GM06990 (cell line): Measurements from ENCODE around the gene RGS17.
A peak's percentile ranks its signal among the peaks of the same experiment; 100 is the strongest.

Experiments
- DNase-seq: peaks from one replicate; pipeline ENCODE4 v3.0.0-alpha.2; 2011; ENCODE audit not compliant: insufficient read length; ENCODE audit errors: extremely low read depth
- H3K27me3 ChIP-seq: replicated peaks from 2 replicates; pipeline ENCODE4 v1.6.0; 2011; ENCODE audit warnings: low read length; ENCODE audit not compliant: control insufficient read depth, insufficient read depth
- H3K36me3 ChIP-seq: 2 replicates; pipeline ENCODE4 v1.5.1; 2011; ENCODE audit warnings: low read length; ENCODE audit not compliant: control insufficient read depth, insufficient read depth
- H3K4me3 ChIP-seq: replicated peaks from 2 replicates; pipeline ENCODE4 v1.5.1; 2011; ENCODE audit warnings: low read depth, mild to moderate bottlenecking, control low read depth, low read length
- TF ChIP-seq, protein P1 (sequence below): IDR thresholded peaks from 2 replicates; pipeline ENCODE4 v1.5.1; 2011; ENCODE audit warnings: low read length, control low read depth, mild to moderate bottlenecking, inconsistent platforms; ENCODE audit not compliant: insufficient read depth, poor library complexity, severe bottlenecking

RGS17 gene

DNA sequence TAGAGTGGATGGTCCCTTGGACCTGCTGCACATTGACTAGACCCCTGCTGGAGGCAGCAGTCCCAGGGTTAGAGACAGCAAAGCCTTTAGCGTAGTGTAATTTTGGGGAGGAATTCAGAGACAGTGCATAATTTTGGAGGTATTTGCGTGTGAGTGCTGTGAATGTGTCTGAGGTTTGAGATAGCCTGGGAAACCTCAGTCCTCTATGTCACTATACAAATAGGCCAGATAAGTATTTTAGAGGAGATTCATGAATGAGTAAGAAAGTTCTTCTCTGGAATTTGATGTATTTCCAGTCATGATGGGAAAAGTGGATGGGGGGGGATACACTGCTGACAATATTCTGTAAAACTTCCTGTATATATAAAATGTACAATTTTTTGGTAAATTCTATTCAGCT is 102.8 kb downstream of the RGS17 start:
- Histone ChIP-seq H3K36me3 (no peaks in the 10 kb centered on the region), H3K4me3 (no peak overlapping the region), H3K27me3 (no peaks in the 10 kb centered on the region)
- TF ChIP-seq, protein P1, sequence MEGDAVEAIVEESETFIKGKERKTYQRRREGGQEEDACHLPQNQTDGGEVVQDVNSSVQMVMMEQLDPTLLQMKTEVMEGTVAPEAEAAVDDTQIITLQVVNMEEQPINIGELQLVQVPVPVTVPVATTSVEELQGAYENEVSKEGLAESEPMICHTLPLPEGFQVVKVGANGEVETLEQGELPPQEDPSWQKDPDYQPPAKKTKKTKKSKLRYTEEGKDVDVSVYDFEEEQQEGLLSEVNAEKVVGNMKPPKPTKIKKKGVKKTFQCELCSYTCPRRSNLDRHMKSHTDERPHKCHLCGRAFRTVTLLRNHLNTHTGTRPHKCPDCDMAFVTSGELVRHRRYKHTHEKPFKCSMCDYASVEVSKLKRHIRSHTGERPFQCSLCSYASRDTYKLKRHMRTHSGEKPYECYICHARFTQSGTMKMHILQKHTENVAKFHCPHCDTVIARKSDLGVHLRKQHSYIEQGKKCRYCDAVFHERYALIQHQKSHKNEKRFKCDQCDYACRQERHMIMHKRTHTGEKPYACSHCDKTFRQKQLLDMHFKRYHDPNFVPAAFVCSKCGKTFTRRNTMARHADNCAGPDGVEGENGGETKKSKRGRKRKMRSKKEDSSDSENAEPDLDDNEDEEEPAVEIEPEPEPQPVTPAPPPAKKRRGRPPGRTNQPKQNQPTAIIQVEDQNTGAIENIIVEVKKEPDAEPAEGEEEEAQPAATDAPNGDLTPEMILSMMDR = no peak
- no peak for DNase-seq

- H3K27me3 ChIP-seq = no peaks in the 10 kb centered on the region
- DNase-seq = no peak
- H3K36me3 ChIP-seq = no peaks in the 10 kb centered on the region
- H3K4me3 ChIP-seq = no peak overlapping the region
- TF ChIP-seq, protein P1 = no peak
These were observed 103.6 kb downstream of the RGS17 start for GRCh38 chr6:153027480-153027879.

DNA sequence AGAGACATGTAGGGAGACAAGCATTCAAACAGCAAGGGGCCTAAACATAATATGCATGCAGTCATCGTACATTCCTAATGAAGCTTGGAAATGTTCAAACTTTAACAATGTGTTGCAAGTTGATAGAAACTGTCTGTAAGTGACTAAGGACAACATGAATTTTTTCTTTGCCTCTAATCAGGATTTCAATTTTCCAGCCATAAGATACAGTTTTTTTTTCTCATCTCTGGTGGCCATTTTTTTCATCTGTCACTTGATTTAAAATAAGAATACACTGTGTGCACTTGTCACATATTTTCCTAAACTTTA is 106.4 kb downstream of the RGS17 start:
- TF ChIP-seq, protein P1 = no peak
- no peaks in the 10 kb centered on the region for H3K27me3 ChIP-seq
- no peaks in the 10 kb centered on the region for H3K36me3 ChIP-seq
- no peak overlapping the region for H3K4me3 ChIP-seq
- DNase-seq = no peak

DNA sequence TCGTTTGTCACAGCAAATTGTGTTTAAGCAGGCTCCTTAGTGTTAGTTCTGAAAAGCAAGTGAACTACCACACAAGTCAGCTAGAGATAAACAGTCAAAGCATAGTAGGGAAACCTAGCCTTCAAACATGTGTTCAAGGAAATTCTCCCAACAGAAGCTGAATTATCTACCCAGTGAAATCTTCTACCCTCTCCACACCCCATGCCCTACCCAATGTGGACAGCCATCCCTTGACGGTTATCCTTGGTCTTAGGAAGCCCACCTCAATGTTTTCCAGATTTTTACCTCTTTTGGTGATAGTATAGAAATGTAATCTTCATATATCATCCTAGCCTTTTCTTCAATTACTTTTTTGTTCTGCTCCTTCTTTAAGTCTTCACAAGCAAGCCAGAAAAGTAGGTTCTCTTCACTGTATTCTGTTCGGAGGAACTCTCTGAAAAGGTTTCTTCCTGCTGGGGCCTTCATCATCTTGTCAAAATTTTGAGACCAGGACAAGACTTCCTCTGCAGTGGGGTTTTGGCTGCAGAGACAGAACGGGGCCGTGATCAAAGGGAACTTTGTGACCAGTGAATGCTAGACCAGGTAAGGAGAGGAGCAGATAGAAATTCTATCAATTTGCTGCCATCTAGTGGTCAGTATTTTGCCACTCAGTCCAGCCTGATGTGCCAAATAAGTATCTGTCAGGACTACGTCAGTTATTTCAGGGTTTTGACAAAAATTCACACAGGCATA is 106.9 kb downstream of the RGS17 start:
- H3K36me3 ChIP-seq = no peaks in the 10 kb centered on the region
- TF ChIP-seq, protein P1 = peak; percentile 72
- peak; percentile 21 for DNase-seq

GRCh38 chr6:153018355-153018754 is 112.7 kb downstream of the RGS17 start:
- TF ChIP-seq, protein P1 = no peak
- no peaks in the 10 kb centered on the region for H3K36me3 ChIP-seq
- H3K27me3 ChIP-seq = no peaks in the 10 kb centered on the region
- no peak overlapping the region for H3K4me3 ChIP-seq
- DNase-seq = no peak

More for the DNA sequence above, 106.9 kb downstream of the RGS17 start:
- Histone ChIP-seq H3K4me3 (no peak overlapping the region), H3K27me3 (no peaks in the 10 kb centered on the region)

DNA sequence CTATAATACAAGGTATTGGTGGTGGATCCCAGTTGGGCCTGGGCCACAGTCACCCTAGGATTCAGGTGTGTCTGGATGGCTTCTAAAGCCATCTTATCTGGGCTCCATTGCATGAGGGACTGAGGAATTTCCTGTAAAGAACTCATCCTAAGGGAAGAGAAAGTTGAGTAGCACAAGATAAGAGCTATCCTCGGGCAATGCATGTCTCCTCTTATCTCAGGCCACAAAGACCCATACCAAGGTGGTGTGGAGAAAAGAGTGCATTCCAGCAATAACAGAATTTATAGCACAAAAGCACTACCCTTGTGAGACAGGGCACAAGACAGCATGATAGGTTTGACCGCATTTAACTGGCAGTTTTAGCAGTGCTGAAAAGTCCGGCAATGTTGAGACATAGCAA is 114.2 kb downstream of the RGS17 start:
- H3K27me3 ChIP-seq = no peaks in the 10 kb centered on the region
- H3K4me3 ChIP-seq = no peak overlapping the region
- no peak for DNase-seq
- no peaks in the 10 kb centered on the region for H3K36me3 ChIP-seq
- TF ChIP-seq, protein P1 = no peak
